AG10803 (cell line): Measurements from ENCODE around the gene CTTNBP2.
A peak's percentile ranks its signal among the peaks of the same experiment; 100 is the strongest.
"Not testable (repeated sequence)": the region's sequence is repeated elsewhere in the genome, so short reads cannot be mapped to it uniquely, and the experiment has no call there.

Experiments used
- DNase-seq: peaks from one replicate; pipeline ENCODE4 v3.0.0; 2010; ENCODE audit warnings: low read depth
- H3K4me3 ChIP-seq: 2 replicates; pipeline ENCODE4 v1.5.1; 2011; ENCODE audit warnings: mild to moderate bottlenecking, low read length, control low read depth
- TF ChIP-seq, protein P1 (sequence below): conservative IDR thresholded peaks from 2 replicates; pipeline ENCODE4 v1.5.1; 2011; ENCODE audit warnings: mild to moderate bottlenecking, low read length, control low read depth, inconsistent platforms

CTTNBP2 gene

DNA sequence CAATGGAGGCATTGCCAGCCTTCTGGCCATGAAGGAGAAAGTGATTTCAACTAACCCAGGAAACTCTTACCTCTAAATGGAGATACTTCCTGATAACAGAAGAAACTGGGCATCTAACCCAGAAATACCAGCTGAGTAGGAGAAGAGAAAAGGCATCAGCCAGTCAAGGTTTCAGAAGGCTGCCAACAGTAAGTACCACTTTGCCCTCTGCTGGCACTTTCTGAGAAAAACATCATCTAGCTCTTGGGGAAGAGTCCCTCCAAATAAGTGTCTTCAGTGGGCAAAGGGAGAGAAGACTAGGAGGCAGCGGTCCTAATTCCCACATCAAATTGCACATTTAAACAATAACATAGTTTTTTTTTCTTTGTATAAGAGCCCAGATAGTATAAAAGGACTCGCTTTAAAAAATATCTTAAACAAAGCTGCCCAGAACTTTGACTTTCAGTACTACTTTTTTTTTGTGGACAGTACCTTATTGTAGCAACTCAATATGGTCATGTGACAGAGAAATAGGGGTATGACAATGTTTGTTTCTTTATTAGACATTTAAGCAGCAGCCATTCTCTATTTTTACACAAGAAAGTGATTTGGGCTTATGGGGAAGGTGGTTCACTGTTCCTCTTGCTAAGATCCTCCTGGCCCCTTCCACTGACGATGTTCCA, 157.3 kb downstream of the CTTNBP2 start:
- peak; percentile 50 for DNase-seq
- TF ChIP-seq, protein P1, sequence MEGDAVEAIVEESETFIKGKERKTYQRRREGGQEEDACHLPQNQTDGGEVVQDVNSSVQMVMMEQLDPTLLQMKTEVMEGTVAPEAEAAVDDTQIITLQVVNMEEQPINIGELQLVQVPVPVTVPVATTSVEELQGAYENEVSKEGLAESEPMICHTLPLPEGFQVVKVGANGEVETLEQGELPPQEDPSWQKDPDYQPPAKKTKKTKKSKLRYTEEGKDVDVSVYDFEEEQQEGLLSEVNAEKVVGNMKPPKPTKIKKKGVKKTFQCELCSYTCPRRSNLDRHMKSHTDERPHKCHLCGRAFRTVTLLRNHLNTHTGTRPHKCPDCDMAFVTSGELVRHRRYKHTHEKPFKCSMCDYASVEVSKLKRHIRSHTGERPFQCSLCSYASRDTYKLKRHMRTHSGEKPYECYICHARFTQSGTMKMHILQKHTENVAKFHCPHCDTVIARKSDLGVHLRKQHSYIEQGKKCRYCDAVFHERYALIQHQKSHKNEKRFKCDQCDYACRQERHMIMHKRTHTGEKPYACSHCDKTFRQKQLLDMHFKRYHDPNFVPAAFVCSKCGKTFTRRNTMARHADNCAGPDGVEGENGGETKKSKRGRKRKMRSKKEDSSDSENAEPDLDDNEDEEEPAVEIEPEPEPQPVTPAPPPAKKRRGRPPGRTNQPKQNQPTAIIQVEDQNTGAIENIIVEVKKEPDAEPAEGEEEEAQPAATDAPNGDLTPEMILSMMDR = peak; percentile 58
- H3K4me3 ChIP-seq = no peak overlapping the region

DNA sequence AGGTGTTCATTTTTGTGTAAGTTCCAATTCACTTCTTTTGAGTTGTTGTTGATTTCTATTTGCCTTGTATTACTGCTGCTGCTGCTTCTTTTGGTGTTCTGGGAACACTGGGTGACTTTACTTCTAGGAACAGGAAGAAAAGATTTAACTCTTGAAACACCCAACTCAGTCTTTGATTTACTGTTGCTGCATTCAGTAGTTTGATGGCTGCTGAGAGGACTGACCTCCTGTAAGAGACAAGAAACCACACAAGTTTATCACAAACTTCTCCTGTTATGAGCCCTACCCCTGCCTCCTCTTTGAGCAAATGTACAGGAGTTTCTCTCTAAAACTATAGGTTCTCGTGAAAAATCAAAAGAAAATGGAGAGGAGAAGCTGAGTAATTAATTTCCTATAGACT, 161.7 kb downstream of the CTTNBP2 start:
- no peak for DNase-seq
- TF ChIP-seq, protein P1 = no peak
- H3K4me3 ChIP-seq = no peak overlapping the region

DNA sequence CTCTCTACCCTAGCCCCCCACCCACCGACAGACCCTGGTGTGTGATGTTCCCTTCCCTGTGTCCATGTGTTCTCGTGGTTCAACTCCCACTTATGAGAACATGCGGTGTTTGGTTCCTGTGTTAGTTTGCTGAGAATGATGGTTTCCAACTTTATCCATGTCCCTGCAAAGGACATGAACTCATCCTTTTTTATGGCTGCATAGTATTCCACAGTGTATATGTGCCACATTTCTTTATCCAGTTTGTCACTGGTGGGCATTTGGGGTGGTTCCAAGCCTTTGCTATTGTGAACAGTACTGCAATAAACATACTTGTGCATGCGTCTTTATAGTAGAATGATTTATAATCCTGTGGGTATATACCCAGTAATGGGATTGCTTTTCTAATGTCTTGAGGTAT, 165.1 kb downstream of the CTTNBP2 start:
- not testable (repeated sequence) for H3K4me3 ChIP-seq, DNase-seq

DNA sequence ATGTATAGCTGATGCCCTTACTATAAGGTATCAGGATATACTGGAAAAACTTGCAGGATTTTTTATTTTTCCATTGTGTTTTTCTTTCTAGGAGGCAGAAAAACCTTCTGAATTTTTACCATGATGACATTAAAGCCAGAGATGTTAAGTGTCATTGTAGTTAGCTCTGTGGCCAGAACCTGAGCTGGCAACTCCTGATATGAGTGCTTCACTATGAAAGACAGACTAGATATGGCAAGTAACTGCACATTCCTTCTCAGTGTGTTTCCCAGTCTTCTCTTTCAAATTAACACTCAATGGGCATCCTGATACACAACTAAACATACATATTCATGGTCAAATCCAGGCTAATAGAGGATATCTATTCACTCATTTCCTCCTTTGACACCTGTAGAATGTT, 166.2 kb downstream of the CTTNBP2 start:
- no peak overlapping the region for H3K4me3 ChIP-seq
- TF ChIP-seq, protein P1 = no peak
- no peak for DNase-seq

DNA sequence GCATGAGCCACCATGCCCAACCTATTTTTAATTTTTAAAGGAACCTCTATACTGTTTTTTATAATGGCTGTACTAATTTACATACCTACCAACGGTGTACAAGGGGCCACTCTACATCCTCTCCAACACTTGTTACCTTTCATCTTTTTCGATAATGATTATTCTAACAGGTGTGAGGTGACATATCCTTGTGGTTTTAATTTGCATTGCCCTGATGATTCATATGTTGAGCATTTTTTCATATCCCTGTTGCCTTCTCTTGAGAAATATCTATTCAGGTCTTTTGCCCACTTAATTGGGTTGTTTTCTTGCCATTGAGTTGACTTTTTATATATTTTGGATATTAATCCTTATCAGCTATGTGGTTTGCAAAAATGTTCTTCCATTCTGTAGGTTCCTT, 167.0 kb downstream of the CTTNBP2 start:
- DNase-seq = no peak
- H3K4me3 ChIP-seq = no peak overlapping the region
- TF ChIP-seq, protein P1 = no peak

DNA sequence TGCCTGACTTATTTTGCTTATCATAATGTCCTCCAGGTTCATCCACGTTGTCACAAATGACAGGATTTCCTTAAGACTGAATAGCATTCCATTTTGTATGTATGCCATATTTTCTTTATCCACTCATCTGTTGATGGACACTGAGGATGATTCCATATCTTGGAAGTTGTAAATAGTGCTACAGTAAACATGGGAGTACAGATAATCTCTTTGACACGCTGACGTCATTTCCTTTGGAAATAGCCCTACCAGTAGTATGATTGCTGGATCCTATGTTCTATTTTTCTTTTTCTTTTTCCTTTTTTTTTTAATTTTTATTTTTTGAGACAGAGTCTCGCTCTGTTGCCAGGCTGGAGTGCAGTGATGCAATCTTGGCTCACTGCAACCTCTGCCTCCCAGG, 167.6 kb downstream of the CTTNBP2 start:
- no peak for DNase-seq
- no peak overlapping the region for H3K4me3 ChIP-seq
- TF ChIP-seq, protein P1 = no peak

DNA sequence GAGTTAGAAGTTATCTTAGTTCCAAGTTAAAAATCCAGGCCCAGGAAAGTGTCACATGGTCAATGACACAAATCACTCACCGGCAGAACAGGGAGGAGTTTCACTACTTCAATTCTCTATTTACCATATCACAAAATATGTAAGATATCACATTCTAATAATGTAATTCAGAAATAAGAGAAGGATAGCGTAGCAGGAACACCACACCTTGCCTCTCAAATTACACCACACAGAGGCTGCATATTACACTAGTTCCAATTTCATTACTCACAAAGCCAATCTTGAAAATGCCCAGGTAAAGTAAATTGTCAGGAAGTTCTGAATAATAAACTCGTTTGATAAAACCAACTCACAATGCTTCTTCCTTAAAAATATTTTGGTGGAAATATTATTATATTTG, 169.2 kb downstream of the CTTNBP2 start:
- no peak overlapping the region for H3K4me3 ChIP-seq
- DNase-seq = no peak
- TF ChIP-seq, protein P1 = no peak

DNA sequence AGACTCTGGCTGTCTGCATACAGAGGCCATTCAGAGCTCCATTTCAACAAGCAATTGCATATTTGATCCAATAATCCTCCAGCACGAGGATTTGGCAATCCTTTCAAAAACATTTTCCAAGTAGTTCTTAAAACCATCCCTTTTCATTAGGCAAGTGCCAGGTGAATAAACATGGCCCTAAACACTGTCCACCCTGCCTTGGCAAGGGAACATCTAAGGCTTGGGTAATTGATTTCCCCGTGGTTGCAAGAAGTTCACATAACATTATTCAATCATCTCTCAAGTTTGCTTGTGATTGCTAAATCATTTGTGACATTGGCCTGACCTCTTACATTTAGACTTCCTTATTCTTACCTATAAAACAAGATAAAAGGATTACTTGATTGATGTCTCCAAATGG, 175.2 kb downstream of the CTTNBP2 start:
- no peak overlapping the region for H3K4me3 ChIP-seq
- TF ChIP-seq, protein P1 = no peak
- DNase-seq = no peak
